Activated CD8-positive, alpha-beta memory T cell treated with anti-CD3 and anti-CD28 coated beads, Interleukin-2, amount 50 U/mL, for 1 hour (primary cell): ENCODE data around the gene F11.
"Not testable (repeated sequence)": the region's sequence is repeated elsewhere in the genome, so short reads cannot be mapped to it uniquely, and the experiment has no call there.

Experiments
- DNase-seq: peaks from one replicate; pipeline ENCODE4 v3.0.0-alpha.2; 2020; ENCODE audit errors: extremely low read depth

Gene F11

DNA sequence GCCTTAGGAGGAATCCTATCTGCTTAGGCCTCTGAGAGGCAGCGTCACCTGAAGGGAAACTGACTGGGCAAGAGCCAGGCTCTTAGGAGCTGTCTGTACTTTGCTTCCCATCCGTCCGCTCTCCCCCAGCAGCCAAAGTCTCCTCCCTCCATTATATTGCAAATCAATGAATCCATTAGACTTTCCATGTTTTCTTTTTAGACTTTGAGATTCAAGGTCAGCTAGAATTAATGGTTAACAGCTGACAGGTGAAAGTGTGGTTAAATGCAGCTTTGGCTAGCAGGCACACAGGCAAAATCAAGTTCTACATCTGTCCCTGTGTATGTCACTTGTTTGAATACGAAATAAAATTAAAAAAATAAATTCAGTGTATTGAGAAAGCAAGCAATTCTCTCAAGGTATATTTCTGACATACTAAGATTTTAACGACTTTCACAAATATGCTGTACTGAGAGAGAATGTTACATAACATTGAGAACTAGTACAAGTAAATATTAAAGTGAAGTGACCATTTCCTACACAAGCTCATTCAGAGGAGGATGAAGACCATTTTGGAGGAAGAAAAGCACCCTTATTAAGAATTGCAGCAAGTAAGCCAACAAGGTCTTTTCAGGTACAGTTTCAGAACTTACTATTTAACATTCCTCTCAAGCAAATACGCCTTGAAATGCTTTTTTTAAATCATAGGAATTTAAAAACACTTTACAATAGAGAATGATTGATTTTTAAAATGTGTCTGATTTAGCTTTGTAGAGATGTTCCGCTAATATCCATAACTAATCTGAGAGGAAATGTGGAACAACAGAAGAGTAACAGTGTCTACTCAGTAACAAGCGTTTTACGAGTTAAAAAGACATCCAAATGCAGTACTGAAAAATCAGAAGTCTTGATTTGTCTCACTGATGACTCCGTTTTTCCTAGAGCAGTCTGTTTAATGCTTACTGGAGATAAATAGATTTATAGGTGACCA lies at the start of gene F11:
TSS of gene F11 (plus strand) at position 507 of the 970 bp plus-strand sequence. CDS start 948 bp downstream, outside the sequence.
- DNase-seq, result no peak

GRCh38 chr4:186216465-186217024 lies 49.4 kb upstream of the F11 start:
- no peak for DNase-seq

DNA sequence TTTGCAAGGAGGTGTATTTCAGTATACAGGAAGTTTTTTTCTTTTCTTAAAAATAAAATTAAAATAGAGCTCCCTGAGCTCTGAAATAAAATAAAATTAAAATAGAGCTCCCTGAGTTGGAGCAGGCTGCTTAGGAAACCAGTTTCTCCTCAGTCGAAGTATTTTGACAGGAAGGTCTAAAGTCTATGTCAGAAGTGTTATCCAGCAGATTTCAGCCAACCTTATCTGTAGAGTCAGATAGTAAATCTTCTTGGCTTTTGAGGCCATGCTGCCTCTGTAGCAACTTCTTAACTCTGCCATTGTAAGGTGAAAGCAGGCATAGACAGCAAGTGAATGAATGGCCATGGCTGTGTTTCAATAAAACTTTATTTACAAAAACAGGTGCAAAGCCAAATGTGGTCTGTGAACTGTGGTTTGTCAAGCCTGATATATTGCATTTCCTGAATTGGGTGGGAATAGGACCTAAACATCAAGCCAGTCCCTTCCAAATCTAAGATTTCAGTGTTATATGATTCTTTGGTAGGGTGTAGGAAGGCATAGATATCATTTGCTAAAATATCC lies 48.2 kb upstream of the F11 start:
- no peak for DNase-seq

GRCh38 chr4:186221624-186222023 lies 44.4 kb upstream of the F11 start:
- no peak for DNase-seq

GRCh38 chr4:186225848-186226247 lies 40.1 kb upstream of the F11 start:
- DNase-seq, result no peak

GRCh38 chr4:186226521-186227189 lies 39.3 kb upstream of the F11 start:
- no peak for DNase-seq

DNA sequence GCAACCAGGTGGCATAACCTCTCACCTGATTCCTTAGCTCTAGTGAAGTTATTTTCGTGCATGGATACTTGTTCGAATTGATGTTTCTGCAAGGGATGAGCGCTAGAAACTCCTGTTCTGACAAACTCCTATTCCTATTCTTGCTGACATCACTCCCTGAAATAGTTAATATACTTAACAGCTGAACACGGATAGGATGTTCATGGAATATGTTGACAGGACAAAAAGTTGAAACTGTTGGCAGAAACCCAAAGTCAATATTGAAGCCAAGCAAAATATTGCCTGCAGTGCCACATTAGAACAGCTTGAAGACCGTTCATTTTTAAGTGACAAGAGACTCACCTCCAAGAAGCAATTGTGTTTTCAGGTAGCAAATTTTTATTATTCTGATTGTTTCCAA lies 38.8 kb upstream of the F11 start, which contains the start of gene KLKB1:
TSS of gene KLKB1 (plus strand) at position 287 of the 400 bp plus-strand sequence. CDS start 689 bp downstream, outside the sequence.
- no peak for DNase-seq

DNA sequence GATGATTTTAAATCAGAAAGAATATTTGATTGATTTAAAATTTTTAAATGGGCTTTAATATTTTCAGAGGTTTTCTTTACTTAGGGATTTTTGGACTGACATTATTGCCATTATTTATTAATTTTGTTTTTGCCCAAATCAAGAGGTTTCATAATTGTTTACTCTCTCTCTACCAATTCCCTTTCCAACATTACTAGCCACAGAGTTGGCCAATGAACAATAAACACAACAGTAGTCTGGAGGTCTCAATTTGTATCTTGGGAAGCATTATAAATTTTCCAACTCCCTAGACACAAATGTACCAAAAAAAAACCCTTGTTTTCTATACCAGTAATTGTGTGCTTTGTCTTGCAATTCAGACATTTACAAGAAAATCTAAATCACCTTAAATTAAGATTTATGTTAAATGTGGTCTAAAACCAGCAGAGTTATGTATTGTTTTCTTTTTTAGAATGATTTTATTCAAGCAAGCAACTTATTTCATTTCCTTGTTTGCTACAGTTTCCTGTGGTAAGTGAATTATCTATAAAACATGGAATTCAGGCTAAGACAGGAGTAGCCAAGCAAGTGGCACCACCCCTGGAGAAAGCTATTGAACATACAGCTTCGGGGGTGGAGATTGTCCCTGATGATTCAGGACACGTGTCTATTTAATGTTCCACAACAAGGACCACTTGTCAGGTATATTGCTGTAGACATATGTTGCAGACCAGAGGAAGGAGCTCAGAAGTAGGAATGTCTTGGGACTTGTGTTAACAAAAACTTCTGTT lies 38.1 kb upstream of the F11 start:
- DNase-seq, result no peak

GRCh38 chr4:186228514-186228894 lies 37.5 kb upstream of the F11 start:
- no peak for DNase-seq

- DNase-seq, result no peak
These were observed 31.6 kb upstream of the F11 start for GRCh38 chr4:186234367-186234766.

- no peak for DNase-seq
These were observed 29.9 kb upstream of the F11 start for GRCh38 chr4:186236126-186236525.

DNA sequence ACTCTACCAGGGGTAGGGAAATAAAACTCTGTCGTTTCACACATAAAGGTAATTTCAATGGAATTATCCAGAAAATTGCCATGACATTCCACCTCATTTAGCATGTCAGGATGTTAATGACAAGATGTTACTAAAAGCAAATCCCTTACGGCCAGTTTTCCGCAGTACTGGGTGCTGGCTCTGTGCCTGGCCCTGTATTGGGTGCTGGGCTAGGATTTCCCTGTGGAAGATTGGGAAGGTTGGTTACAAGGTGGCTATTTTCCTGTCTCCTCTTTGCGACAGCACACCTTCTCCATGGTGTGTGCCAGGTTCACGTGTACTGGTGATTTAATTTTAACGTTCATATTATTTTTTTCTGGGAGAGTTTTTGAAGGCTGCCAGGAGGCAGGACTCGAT lies 25.5 kb upstream of the F11 start:
- no peak for DNase-seq

DNA sequence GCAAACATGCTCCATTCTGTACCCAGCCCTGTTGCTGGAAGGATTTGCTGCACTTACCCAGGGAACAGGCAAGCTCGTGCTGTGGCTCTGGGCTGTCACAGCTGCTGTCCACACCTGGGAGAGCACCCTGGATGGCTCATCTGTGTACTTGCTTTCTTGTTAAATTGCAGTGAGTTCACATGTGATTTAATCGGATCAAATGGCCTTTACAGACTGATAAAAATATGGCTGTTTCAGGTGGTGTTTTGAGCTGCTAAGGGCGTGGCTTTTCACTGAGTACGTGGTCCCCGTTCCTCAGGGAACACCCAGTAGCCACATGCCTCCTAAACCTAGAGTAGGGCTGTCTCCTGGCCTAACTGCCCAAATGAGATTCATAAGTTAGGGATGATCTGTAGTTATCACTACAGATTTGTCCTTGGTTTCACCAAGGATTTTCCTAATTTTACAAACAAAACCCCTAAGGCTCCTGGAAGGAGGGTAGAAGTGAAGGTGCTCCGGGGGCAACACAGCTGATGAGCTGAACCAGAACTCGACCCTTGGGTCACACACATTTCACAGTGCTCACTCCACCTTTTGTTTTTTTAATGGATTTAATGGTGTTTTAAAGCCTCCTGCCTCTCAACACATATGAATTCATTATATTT lies 25.0 kb upstream of the F11 start:
- no peak for DNase-seq

GRCh38 chr4:186241616-186242015 lies 24.4 kb upstream of the F11 start:
- no peak for DNase-seq

GRCh38 chr4:186242031-186242430 lies 24.0 kb upstream of the F11 start:
- DNase-seq, result not testable (repeated sequence)

- no peak for DNase-seq
These were observed 22.7 kb upstream of the F11 start for GRCh38 chr4:186243331-186243730.

DNA sequence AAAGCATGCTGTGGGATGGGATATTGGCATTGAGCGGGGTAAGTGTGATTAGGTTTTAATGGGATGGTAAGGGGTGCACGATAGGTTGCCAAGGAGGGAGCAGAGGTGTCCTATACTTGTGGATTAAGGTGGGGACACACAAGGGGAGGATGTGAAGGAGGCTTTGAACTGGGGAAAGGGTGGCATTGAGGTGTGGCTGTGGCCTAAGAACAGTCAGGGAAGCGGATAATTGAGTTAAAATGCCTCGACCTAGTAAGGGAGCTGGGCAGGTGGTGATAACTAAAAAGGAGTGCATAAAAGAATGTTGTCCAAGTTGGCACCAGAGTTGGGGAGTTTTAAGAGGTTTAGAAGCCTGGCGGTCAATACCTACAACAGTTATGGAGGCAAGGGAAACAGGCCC lies 21.2 kb upstream of the F11 start:
- no peak for DNase-seq

GRCh38 chr4:186247062-186247752 lies 18.8 kb upstream of the F11 start:
- not testable (repeated sequence) for DNase-seq

GRCh38 chr4:186248643-186249042 lies 17.3 kb upstream of the F11 start:
- DNase-seq, result no peak
